GM20000 (cell line): ENCODE measurements around the gene CACNG7.
"Not testable (repeated sequence)": the region's sequence is repeated elsewhere in the genome, so short reads cannot be mapped to it uniquely, and the experiment has no call there.

Experiments used
- DNase-seq: peaks from one replicate; pipeline ENCODE4 v3.0.0; 2012; ENCODE audit warnings: low spot score
- TF ChIP-seq, protein P1 (sequence below): IDR thresholded peaks from 2 replicates; pipeline ENCODE4 v1.5.1; 2012; ENCODE audit warnings: mild to moderate bottlenecking, control low read depth; ENCODE audit errors: extremely low read depth, missing control alignments

Gene CACNG7

DNA sequence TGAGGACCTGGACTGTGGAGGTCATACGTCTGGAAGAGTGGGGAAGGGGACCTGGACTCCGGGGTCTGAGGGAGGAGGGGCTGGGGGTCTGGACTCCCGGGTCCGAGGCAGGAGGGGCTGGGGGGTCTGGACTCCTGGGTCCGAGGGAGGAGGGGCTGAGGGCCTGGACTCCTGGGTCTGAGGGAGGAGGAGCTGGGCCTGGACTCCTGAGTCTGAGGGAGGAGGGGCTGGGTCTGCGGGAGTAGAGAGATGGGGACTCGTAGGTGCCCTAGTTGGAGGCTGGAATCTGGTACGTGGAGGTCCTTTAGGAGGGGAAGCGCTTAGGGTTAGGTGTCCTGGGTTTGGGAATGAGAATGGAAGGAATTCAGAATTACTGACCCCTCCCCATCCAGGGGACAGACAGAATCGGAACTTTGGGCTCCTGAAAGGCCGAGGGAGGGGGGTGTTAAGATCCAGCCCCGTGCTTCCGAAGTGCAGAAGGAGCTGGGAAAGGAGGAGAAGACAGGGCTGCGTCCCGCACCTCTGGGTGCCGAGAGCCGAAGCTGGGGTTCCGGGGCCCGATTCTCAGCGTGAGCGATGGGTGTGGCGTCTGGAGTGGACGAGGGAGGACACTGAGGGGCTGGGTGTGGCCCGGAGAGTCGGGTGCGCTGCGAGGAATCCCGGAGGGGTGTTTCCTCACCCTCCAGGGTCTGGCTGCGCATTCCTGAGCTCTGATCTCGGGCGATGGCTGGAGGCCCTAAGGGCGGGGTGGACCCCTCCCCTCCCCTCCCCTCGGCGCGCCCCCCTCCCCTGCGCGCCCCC is 40.8 kb upstream of the CACNG7 start:
- TF ChIP-seq, protein P1, sequence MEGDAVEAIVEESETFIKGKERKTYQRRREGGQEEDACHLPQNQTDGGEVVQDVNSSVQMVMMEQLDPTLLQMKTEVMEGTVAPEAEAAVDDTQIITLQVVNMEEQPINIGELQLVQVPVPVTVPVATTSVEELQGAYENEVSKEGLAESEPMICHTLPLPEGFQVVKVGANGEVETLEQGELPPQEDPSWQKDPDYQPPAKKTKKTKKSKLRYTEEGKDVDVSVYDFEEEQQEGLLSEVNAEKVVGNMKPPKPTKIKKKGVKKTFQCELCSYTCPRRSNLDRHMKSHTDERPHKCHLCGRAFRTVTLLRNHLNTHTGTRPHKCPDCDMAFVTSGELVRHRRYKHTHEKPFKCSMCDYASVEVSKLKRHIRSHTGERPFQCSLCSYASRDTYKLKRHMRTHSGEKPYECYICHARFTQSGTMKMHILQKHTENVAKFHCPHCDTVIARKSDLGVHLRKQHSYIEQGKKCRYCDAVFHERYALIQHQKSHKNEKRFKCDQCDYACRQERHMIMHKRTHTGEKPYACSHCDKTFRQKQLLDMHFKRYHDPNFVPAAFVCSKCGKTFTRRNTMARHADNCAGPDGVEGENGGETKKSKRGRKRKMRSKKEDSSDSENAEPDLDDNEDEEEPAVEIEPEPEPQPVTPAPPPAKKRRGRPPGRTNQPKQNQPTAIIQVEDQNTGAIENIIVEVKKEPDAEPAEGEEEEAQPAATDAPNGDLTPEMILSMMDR = no peak
- DNase-seq = peak; percentile 57

DNA sequence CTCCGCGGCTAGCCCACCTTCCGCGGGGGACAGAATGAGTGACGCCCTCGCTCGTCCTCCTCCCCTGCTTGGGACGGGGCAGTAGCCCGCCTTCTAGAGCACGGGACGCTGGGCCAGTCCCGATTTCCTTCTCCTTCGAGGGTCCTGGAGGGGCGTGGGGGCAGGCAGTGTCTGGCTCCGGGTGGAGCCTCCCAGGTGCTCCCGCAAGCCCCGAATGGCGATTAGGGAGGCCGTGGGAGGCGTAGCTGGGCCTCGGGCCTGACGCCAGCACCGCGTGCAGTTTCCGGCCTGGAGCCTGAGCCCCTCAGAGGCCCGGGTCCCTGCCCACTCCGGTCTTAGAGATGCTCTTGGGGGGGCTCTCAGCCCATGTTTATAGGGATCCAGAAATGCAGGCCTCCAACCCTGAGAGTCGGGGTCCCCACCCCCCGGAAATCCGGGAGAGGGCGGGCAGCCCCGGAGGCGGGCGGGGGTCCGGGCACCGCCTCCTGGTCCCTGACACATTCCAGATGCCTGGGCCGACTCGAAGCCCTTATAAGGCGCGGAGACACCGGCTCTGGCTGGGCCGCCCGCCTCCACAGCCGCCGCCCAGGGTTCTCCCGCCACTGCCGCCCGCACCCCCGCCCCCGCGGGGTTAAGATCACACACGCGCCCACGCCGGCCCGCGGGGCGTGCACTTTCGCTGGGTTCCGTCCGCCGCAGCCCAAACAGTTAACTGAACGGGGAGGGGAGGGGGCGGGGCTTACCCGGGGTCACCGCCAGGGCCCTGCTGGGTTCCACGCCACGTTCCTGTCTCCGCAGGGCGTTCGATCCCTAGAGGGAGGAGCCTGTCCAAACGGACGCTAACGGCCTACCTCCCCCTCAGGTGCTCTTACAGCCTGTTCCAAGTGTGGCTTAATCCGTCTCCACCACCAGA is 39.9 kb upstream of the CACNG7 start:
- TF ChIP-seq, protein P1 = no peak
- DNase-seq = peak; percentile 90

DNA sequence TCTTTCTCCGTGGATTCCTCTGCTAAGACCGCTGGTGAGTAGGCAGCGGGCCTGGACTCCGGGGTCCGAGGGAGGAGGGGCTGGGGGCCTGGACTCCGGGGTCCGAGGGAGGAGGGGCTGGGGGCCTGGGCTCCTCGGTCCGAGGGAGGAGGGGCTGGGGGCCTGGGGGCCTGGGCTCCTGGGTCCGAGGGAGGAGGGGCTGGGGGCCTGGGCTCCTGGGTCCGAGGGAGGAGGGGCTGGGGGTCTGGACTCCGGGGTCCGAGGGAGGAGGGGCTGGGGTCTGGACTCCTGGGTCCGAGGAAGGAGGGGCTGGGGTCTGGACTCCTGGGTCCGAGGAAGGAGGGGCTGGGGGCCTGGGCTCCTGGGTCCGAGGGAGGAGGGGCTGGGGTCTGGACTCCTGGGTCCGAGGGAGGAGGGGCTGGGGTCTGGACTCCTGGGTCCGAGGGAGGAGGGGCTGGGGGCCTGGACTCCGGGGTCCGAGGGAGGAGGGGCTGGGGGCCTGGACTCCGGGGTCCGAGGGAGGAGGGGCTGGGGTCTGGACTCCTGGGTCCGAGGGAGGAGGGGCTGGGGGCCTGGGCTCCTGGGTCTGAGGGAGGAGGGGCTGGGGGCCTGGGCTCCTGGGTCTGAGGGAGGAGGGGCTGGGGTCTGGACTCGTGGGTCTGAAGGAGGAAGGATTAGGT is 39.1 kb upstream of the CACNG7 start:
- not testable (repeated sequence) for DNase-seq

DNA sequence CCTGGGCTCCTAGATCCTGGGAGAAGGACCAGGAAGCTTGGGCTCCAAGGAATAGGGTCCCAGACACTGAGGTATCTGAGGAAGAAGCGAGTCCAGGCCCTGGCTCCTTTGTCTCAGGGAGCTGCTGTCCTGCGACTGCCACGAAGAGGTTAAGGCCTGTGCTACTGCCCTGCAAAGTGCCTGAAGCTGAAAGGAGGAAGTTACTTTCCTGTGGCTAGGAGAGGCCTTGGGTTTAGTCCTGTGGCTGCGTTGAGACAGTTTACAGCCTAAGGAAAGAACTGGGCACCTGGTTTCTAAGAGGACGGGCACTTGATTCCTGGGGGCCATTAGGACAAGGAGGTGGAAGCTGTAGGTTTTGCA is 38.6 kb upstream of the CACNG7 start:
- peak; percentile 56 for DNase-seq
- TF ChIP-seq, protein P1 = no peak

DNA sequence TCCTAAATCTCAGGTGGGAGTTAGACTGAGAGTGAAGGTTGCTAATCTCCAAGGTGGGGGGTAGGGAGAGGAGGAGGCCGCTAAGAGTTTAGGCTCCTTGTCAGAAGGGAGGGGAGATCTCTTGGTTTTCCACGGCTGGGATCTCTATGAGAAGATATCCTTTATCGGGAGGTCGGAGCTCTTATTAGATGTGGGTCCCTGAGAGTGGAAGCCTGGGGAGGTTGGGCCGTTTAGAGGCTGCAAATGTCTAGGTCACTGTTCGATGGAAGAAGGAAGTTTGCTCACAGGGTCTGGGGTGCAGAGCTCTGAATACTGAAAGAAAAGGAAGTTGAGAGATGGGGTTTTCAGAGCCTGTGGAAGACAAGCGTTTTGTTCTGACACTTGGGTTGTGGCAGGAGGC is 37.6 kb upstream of the CACNG7 start:
- peak; percentile 18 for DNase-seq
- TF ChIP-seq, protein P1 = no peak

DNA sequence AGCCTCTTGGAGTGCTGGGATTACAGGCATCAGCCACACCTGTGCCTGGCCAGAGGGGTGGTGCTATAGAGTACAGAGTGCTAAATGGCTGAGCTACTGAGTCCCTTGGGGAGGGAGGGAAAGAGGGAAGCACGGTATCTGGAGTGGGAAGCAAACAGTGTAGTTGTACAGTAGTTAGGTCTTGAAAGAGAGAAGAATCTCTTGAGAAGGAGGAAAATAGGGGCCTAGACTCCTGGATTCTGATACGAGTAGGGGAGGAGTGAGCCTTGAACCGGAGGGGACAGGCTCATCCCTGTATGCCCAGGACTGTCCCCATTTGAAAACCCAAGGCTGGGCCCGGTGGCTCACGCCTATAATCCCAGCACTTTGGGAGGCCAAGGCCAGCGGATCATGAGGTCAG is 36.3 kb upstream of the CACNG7 start:
- TF ChIP-seq, protein P1 = no peak
- peak; percentile 12 for DNase-seq

DNA sequence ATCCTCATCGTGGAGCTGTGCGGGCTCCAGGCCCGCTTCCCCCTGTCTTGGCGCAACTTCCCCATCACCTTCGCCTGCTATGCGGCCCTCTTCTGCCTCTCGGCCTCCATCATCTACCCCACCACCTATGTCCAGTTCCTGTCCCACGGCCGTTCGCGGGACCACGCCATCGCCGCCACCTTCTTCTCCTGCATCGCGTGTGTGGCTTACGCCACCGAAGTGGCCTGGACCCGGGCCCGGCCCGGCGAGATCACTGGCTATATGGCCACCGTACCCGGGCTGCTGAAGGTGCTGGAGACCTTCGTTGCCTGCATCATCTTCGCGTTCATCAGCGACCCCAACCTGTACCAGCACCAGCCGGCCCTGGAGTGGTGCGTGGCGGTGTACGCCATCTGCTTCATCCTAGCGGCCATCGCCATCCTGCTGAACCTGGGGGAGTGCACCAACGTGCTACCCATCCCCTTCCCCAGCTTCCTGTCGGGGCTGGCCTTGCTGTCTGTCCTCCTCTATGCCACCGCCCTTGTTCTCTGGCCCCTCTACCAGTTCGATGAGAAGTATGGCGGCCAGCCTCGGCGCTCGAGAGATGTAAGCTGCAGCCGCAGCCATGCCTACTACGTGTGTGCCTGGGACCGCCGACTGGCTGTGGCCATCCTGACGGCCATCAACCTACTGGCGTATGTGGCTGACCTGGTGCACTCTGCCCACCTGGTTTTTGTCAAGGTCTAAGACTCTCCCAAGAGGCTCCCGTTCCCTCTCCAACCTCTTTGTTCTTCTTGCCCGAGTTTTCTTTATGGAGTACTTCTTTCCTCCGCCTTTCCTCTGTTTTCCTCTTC is 35.1 kb upstream of the CACNG7 start:
- TF ChIP-seq, protein P1 = no peak
- no peak for DNase-seq
